ENCODE results near the gene FGF7. TPM values are rescaled to one million over a fixed set of nuclear protein-coding genes. Genes with fewer than 3 reads are reported as not detected.
A peak's percentile ranks its signal among the peaks of the same experiment; 100 is the strongest.
"Not testable (repeated sequence)": the region's sequence is repeated elsewhere in the genome, so short reads cannot be mapped to it uniquely, and the experiment has no call there.

Gene FGF7
- total RNA-seq, 1 donor from 2014 or later = 0.43 TPM

GRCh38 chr15:49468481-49468839, 45.4 kb downstream of the FGF7 start:
- no peak for FAIRE-seq
- no peaks in the 10 kb centered on the region for H3K4me1 ChIP-seq (ENCODE audit: insufficient read depth, low read length)
- H3K27ac Mint-ChIP-seq (ENCODE audit: unreplicated experiment) = no peak overlapping the region
- H3K27me3 ChIP-seq (ENCODE audit: insufficient read depth, low read length) = no peaks in the 10 kb centered on the region
- no peaks in the 10 kb centered on the region for H3K36me3 Mint-ChIP-seq (ENCODE audit: low read depth, unreplicated experiment)
- H3K9ac ChIP-seq (ENCODE audit: low read length) = no peak overlapping the region
- no peak overlapping the region for H3K4me3 Mint-ChIP-seq (ENCODE audit: unreplicated experiment)
- H3K4me3 ChIP-seq (ENCODE audit: insufficient read depth, low read depth, low read length) = no peak overlapping the region
- no peak for DNase-seq (ENCODE audit: low read depth)
- no peaks in the 10 kb centered on the region for H3K9me3 ChIP-seq (ENCODE audit: insufficient read depth, low read depth, low read length)
- H4K20me1 ChIP-seq (ENCODE audit: insufficient read depth, low read length) = no peaks in the 10 kb centered on the region
- no peaks in the 10 kb centered on the region for H3K36me3 ChIP-seq (ENCODE audit: insufficient read depth, low read length)
- no peak overlapping the region for H2AFZ ChIP-seq (ENCODE audit: low read depth, low read length)
- peaks cover 2% of the 10 kb centered on the region for H3K4me1 Mint-ChIP-seq (ENCODE audit: low read depth, unreplicated experiment)
- no peaks in the 10 kb centered on the region for H3K9me3 Mint-ChIP-seq (ENCODE audit: unreplicated experiment)
- H3K27me3 Mint-ChIP-seq (ENCODE audit: low read depth, unreplicated experiment) = no peaks in the 10 kb centered on the region
- no peak overlapping the region for H3K4me2 ChIP-seq (ENCODE audit: low read length)
- H3K27ac ChIP-seq (ENCODE audit: low read depth, low read length) = no peak overlapping the region
- no peaks in the 10 kb centered on the region for H3K79me2 ChIP-seq (ENCODE audit: insufficient read depth, low read length)
- TF ChIP-seq CTCF (IDR thresholded peaks at IDR 0.05; ENCODE audit: insufficient read depth, low read depth, low read length) = no peak
- no peak for TF ChIP-seq EZH2 (IDR thresholded peaks at IDR 0.05; ENCODE audit: insufficient read depth, low read length)

- not testable (repeated sequence) for H3K4me3 Mint-ChIP-seq (ENCODE audit: unreplicated experiment); H3K27me3 Mint-ChIP-seq (ENCODE audit: low read depth, unreplicated experiment); H3K4me2 ChIP-seq (ENCODE audit: low read length)
These were observed 48.2 kb downstream of the FGF7 start for GRCh38 chr15:49471248-49471647.

GRCh38 chr15:49471733-49472132, 48.7 kb downstream of the FGF7 start:
- Mint-ChIP-seq H3K9me3 (ENCODE audit: unreplicated experiment) (no peaks in the 10 kb centered on the region), H3K27me3 (ENCODE audit: low read depth, unreplicated experiment) (no peaks in the 10 kb centered on the region), H3K36me3 (ENCODE audit: low read depth, unreplicated experiment) (no peaks in the 10 kb centered on the region), H3K4me1 (ENCODE audit: low read depth, unreplicated experiment) (no peaks in the 10 kb centered on the region), H3K4me3 (ENCODE audit: unreplicated experiment) (no peak overlapping the region), H3K27ac (ENCODE audit: unreplicated experiment) (no peak overlapping the region)
- H3K27ac ChIP-seq (ENCODE audit: low read depth, low read length) = no peak overlapping the region
- TF ChIP-seq CTCF (IDR thresholded peaks at IDR 0.05; ENCODE audit: insufficient read depth, low read depth, low read length) = no peak
- no peak for TF ChIP-seq EZH2 (IDR thresholded peaks at IDR 0.05; ENCODE audit: insufficient read depth, low read length)
- H3K9me3 ChIP-seq (ENCODE audit: insufficient read depth, low read depth, low read length) = no peaks in the 10 kb centered on the region
- H3K27me3 ChIP-seq (ENCODE audit: insufficient read depth, low read length) = no peaks in the 10 kb centered on the region
- no peaks in the 10 kb centered on the region for H3K4me1 ChIP-seq (ENCODE audit: insufficient read depth, low read length)
- no peak for DNase-seq (ENCODE audit: low read depth)
- H3K9ac ChIP-seq (ENCODE audit: low read length) = no peak overlapping the region
- H4K20me1 ChIP-seq (ENCODE audit: insufficient read depth, low read length) = no peaks in the 10 kb centered on the region
- no peak overlapping the region for H3K4me3 ChIP-seq (ENCODE audit: insufficient read depth, low read depth, low read length)
- FAIRE-seq = no peak
- no peaks in the 10 kb centered on the region for H3K36me3 ChIP-seq (ENCODE audit: insufficient read depth, low read length)
- H3K79me2 ChIP-seq (ENCODE audit: insufficient read depth, low read length) = no peaks in the 10 kb centered on the region
- H2AFZ ChIP-seq (ENCODE audit: low read depth, low read length) = no peak overlapping the region
- H3K4me2 ChIP-seq (ENCODE audit: low read length) = no peak overlapping the region

More at GRCh38 chr15:49471248-49471647, 48.2 kb downstream of the FGF7 start:
- TF ChIP-seq CTCF (IDR thresholded peaks at IDR 0.05; ENCODE audit: insufficient read depth, low read depth, low read length) = peak; percentile 14
- DNase-seq (ENCODE audit: low read depth); H3K27ac ChIP-seq (ENCODE audit: low read depth, low read length); H3K79me2 ChIP-seq (ENCODE audit: insufficient read depth, low read length); H3K4me1 ChIP-seq (ENCODE audit: insufficient read depth, low read length); H3K27ac Mint-ChIP-seq (ENCODE audit: unreplicated experiment); H2AFZ ChIP-seq (ENCODE audit: low read depth, low read length); H3K36me3 Mint-ChIP-seq (ENCODE audit: low read depth, unreplicated experiment); H3K36me3 ChIP-seq (ENCODE audit: insufficient read depth, low read length); H3K9me3 Mint-ChIP-seq (ENCODE audit: unreplicated experiment); H3K9ac ChIP-seq (ENCODE audit: low read length); H3K27me3 ChIP-seq (ENCODE audit: insufficient read depth, low read length); H3K4me3 ChIP-seq (ENCODE audit: insufficient read depth, low read depth, low read length); H3K9me3 ChIP-seq (ENCODE audit: insufficient read depth, low read depth, low read length); H4K20me1 ChIP-seq (ENCODE audit: insufficient read depth, low read length); H3K4me1 Mint-ChIP-seq (ENCODE audit: low read depth, unreplicated experiment); FAIRE-seq: not testable (repeated sequence)

Measured in astrocyte (in vitro differentiated cells and primary cell).